Adipose tissue (tissue), 3 donors: Measurements from ENCODE around the gene UBE2D2. TPM values are rescaled to one million over a fixed set of nuclear protein-coding genes. Genes with fewer than 3 reads are reported as not detected.
A peak's percentile ranks its signal among the peaks of the same experiment; 100 is the strongest.

ENCODE experiments used
- H3K27ac ChIP-seq: one replicate; pipeline ENCODE4 v1.5.1; 2013; ENCODE audit warnings: low read depth, low read length
- WGBS, 3 donors: extraction: QIAGEN DNeasy Blood & Tissue Kit; methylation state at CpG; one replicate each; pipeline ENCODE4 v1.1.7; 2013; 5-methylcytosine and 5-hydroxymethylcytosine counted together
- polyA plus RNA-seq, 3 donors: library from polyadenylated mRNA; stranded (reverse); fragments of 200-250 nt; gene quantifications; one replicate each; pipeline ENCODE4 v1.2.3, GENCODE V29; 2013
- donor health status: healthy with polysubstance abuse.
- donor health status: Bipolar disorder and iron deficiency.
- donor health status: healthy.

Gene UBE2D2
- polyA plus RNA-seq, 3 donors, result 49.3 to 71.6 (median 68.6) TPM

DNA sequence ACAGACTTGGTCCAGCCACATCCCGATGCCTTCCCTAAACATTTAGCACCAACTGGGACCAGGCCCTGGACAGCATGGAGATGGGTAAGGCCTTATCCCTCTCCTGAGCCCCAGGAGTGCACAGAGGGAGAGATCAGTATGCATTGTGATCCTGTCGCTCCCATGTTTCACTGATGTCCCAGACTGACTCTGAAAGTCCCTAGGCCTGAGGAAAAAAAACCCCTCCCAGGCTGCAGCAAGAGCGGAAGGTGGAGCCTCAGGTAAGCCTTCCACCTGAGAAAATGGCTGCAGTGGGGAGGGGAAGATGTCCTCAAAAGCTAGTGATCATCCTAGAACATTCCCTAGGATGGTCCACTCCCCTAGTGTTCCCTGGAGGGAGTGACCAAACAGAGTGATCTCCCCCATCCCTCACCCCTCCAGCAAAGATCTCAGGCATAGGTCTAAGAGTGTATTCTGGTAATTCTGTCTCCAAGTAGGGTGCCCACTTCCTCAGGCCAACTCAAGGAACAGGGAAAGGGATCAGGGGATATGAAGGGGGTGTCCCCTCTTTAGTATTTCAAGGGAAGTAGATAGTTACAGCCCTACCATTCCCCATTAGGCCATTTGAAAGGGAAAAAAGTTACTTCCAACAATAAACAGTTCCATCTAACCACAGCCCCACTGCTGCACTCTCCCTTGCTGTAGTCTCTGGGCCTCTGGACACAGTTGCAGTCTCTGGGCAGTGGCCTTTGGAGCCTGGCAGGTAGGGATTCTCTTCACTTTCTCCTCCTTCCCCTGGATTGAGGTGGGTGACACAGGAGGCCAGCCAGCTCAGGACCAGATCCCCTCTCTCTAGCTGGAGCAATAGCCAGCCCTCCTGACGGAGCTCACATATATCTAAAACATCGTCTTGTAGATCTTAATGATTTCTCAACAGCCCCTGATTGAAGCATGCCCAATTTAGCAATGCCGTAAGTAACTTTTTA lies 80.3 kb downstream of the UBE2D2 start:
- WGBS, 3 donors, result 72 to 89% (median 81%) methylated on average over 6 of the region's 6 CpGs
- no peak overlapping the region for H3K27ac ChIP-seq

DNA sequence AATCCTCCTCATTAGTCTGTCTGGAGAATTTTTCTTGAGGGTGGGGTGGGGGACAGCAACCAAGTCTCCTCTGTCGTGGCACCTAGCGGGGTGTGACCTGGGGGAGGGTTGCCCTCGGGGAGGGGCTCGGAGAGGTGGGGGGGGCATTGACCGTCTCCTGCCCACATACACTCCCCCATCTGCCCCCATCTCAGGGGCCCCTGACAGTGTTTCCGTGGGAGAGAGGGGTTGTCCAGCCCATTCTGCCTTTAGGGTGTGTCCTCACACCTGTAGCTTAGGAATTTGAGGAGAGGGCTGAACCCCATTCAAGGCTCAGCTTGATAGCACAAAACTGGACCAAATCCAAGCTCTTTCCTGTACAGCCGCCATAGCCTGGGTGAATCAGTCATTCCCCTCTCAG lies 81.1 kb downstream of the UBE2D2 start:
- WGBS, 3 donors, result 62 to 67% (median 64%) methylated on average over 7 of the region's 7 CpGs
- H3K27ac ChIP-seq, result no peak overlapping the region

DNA sequence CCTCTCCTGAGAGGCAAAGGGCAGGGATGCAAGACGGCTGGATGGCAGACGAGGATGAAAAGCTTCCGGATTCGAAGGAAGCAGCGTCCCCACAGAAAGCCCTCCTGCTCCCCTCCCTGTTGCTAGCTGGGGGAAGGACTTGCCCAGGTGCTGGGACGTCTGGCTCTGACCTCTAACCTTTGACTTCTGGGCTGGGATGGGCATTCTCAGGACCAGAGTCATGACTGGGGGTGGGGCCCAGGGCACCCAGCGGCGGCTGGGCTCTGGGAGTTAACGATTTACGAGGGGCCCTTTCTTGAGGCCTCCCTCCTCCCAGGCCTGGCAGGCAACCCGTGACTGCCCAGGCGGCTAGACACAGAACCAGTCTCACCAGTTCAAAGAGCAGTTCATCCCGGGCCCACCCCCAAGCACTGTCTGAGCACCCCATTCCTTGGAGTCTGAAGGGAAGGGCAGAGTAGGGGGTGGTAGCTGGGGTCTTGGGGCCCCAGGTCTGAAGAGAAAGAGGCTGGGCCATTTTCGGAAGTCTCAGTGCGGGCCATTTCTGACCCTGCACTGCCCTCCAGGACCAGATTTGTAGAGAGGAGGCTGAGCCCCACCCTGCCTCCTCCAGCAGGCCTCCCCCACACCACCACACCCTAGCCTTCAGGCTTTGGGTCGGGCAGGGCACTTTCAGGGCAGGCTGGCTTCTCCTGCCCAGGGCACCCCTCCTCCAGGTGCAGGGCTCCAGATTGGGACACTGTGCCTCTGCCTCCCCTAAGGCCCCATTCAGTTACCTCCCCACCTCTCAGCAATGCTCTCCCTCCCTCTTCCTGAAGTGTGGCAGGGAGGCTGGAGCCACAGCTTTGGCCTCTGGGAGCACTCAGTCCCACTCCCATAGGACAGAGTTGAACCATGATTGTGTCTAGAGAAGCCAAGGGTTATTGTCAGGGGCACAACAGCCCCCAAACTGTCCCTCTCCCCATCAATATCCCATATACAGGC lies 82.0 kb downstream of the UBE2D2 start:
- whole genome bisulfite sequencing, 3 donors, result 38 to 74% (median 65%) methylated on average over 16 of the region's 16 CpGs
- H3K27ac ChIP-seq, result no peak overlapping the region

DNA sequence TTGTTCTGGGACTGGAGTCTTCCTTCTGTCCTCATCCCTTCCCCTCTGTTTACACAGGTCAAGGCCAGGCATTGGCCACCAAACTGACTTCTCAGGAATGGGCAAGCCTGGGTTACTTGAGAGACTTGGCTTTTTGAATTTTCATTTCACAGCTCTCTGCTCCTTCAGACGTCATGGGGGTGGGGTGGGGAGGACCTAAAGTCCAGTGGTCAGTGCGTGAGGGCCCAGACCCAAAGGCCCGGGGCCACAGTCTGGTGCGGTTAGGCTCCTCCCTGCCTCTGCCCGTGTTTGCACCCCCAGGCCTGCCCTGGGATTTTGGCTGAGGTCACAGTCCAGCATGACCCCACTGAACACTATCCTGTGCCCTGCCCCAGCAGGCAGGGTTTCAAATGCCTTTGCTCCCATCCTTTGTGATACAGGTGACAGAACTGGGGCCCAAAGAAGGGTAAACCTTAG lies 82.9 kb downstream of the UBE2D2 start:
- 66 to 88% (median 67%) methylated on average over 5 of the region's 5 CpGs for WGBS, 3 donors
- no peak overlapping the region for H3K27ac ChIP-seq

DNA sequence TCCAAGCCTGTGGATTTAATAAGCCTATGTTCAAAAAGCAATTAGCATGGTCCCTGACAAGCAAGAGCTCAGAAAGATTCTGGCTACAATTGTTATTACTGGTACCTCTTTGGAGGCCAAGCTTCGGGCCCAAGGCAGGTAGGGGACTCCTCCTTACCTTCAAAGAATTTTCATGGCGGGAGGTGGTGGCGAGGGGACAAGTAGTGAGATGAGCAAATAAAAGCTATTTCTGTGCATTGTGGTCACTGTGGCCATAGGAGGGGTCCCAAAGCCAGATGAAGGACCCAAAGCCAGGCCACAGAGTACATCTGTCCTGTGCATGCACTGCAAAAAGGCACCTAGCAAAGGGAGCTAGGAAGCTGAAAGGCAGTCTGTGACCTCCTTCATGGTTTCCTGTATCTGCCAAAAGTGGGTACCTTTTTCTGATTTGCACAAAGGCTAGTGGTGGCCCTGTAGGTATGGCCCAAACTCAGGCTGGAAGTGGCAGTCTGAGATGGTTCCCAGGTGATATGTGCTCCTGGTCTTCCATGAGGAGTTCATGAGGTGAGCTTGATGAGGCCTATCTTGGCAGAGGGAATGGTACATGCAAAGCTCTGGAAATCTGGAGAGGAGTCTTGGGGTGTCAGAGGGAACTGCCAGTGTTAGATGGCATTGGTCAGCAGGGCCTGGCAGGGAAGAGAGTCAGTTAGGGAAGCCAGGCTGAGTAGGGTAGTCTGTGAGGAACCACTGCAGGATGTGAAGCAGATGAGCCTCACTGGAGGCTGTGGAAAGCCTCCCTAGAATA lies 83.7 kb downstream of the UBE2D2 start:
- no peak overlapping the region for H3K27ac ChIP-seq
- 87 to 98% (median 96%) methylated on average over 3 of the region's 3 CpGs for WGBS, 3 donors

DNA sequence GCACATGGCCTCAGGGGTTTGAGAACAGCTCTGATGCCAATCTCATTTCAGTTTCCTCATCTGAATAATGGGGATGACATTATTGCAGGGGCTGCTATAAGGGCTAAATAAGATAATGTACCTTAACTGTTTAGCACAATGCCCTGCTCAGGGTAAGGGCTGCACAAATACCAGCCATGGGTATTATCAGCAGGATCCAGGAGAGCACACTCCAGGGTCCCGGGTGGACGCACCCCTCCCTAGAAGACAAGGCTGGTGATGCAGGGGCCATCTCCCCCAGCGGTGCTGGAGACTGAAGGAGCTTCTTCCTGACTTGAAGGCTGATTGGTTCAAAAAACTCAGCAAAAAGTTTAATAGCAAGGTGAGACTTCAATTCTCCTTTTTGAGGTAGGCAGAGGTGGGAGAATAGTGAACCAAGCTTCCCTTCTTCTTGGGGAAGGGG lies 84.3 kb downstream of the UBE2D2 start:
- H3K27ac ChIP-seq, result no peak overlapping the region
- WGBS, 3 donors, result 87 to 97% (median 90%) methylated on average over 3 of the region's 3 CpGs

DNA sequence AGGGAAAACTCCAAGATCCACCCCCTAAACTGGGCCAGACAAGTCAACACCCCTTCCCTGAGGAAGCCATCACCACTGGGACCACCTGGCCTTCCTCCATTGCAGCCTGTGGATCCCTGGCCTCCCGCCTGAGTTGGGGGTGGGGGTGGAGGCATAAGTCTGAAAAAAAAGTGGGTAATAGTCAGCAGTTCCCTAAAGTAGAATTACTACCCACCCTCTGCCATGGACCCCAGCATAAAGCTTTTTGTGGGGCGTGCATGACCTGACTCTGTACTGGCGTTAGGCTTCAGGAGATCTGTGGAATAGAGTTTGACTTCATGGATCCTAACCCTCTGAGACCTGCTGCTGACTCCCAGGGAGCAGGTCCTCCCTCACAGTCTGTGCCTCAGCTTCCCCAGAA lies 85.0 kb downstream of the UBE2D2 start:
- WGBS, 3 donors, result 89 to 95% (median 90%) methylated on average over 3 of the region's 3 CpGs
- no peak overlapping the region for H3K27ac ChIP-seq

DNA sequence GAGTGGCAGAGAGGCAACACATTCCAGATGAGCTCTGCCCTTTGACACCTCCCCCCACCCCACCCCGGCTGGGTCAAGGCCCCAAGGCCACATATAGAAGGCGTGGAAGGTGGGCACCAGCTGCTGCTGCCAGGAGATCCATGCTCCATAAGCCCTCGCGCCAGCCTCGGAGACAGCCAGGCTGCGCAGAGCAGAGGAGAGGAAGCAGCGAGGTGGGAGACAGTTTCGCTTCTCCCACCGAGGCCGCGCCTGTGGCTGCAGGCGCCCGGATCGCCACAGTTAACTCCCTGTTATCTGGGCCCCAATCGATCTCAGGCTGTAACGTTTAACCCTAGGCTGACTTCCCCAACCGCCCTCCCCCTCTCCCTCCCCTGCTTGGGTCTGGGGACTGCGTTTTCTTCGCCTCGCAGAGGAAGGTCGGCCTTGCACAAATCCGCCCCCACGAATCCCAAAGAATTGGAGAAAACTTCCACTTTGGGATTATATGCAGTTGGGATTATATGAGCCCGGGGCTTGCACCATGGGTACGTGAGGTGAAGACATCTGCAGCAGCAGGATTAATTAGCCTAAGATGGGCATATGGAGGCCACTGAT lies 85.9 kb downstream of the UBE2D2 start:
- no peak overlapping the region for H3K27ac ChIP-seq
- 10 to 29% (median 18%) methylated on average over 23 to 25 of the region's 25 CpGs for WGBS, 3 donors

DNA sequence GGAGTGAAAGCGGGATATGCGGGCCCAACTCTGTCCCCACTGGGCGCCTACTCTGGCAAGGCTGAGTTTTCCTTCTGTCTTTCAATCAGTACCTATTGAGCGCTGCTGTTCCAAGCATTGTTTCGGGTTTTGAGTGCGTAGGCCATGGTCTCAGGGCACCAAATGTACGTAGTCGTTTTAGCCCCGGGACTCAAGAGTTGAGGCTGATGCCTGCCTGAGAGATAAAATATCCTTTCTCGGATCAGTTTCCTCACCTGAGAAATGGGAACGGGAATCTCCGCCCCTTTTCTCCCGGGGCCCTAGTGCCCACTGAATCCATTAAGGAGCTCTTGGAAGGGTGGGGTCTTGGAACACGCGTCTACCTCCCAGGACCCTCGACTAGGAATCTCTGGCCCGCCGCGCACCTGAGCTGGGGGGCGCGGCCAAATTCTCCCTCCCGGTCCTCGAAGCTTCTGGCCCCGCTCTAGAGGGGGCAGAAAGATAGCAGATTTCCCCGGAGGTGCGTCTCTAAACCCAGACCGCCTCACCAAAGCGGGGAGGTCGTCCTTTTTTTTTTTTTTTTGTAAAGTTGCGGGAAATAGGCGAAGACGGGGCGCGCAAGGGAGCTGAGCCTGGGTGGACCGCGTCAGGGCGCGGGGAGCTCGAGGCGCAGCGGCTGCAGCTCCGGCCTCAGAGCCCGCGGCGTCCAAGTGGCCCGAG lies 86.5 kb downstream of the UBE2D2 start:
- 17 to 21% (median 18%) methylated on average over 29 to 46 of the region's 46 CpGs for WGBS, 3 donors
- no peak overlapping the region for H3K27ac ChIP-seq

DNA sequence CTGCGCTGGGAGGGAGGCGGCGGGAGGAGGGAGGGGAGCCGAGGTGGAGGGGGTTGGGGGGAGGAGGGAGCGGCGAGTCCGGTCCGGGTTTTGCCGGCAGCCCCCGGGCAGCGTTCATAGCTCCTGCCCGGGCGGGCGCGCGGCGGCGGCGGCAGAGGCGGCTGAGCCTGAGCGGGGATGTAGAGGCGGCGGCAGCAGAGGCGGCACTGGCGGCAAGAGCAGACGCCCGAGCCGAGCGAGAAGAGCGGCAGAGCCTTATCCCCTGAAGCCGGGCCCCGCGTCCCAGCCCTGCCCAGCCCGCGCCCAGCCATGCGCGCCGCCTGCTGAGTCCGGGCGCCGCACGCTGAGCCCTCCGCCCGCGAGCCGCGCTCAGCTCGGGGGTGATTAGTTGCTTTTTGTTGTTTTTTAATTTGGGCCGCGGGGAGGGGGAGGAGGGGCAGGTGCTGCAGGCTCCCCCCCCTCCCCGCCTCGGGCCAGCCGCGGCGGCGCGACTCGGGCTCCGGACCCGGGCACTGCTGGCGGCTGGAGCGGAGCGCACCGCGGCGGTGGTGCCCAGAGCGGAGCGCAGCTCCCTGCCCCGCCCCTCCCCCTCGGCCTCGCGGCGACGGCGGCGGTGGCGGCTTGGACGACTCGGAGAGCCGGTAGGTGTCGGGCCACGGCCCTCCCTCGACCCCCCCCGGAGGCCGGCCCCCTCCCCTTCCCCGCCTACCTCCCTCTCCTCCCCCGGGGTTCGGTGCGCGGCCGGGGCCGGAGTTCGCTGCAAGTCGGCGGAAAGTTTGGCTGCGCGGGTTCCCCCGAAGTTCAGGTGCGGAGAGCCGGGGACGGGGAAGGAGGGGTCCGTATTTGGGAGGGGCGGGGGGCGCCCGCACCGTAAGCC lies 87.3 kb downstream of the UBE2D2 start, which contains the start of gene CXXC5:
CXXC5 (plus strand) TSS at position 145 of the 877 bp plus-strand sequence. CDS start 32,175 bp downstream, outside the sequence.
- H3K27ac ChIP-seq, result peak within 1 kb of the TSS; percentile 16
- 0 to 1% (median 1%) methylated on average over 60 to 104 of the region's 106 CpGs for WGBS, 3 donors

DNA sequence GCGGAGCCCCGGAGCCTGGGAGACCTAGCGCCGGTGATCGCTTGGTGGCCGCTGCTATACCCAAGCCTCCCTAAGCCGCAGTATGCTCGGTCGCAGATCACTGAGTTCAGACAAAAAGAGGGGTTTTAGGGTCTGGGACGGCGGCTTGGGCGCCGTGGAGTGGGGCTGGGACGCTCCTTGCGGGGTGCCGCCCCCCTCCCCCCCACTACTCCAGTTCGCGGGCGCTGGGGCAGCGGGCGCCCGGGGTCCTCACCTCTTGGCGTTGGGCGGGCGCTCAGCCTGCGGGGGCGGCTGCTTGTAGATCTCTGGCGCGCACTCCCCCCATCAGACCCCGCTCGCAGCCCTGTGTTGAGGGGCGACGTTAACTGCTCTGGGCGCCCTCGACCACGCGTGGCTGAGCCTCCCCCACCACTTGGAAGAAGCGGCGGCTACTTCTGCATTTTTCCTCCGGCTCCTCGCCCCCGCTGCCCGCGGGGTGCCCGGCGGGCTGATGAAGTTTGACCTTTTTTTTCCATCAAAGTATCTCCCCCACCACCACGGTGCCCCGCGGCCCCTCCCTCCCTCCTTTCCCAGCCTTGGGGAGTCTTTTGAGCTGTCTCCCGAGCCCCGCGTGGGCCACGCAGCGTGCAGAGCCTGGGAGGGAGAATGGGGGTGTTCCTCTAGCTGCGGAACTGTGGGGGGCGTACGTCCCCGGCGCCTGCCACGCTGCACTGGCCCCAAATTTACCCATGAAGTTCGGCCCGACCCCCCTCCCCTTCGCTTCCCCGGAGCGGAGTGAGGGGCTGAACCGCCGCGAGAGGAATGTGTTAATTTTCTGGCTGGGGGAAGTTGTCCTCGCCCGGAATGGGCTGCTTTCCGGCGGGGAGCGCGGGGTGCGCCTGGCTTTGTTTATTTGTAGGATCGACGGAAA lies 88.2 kb downstream of the UBE2D2 start:
- 0 to 1% (median 0%) methylated on average over 70 to 77 of the region's 77 CpGs for WGBS, 3 donors
- H3K27ac ChIP-seq, result no peak overlapping the region

DNA sequence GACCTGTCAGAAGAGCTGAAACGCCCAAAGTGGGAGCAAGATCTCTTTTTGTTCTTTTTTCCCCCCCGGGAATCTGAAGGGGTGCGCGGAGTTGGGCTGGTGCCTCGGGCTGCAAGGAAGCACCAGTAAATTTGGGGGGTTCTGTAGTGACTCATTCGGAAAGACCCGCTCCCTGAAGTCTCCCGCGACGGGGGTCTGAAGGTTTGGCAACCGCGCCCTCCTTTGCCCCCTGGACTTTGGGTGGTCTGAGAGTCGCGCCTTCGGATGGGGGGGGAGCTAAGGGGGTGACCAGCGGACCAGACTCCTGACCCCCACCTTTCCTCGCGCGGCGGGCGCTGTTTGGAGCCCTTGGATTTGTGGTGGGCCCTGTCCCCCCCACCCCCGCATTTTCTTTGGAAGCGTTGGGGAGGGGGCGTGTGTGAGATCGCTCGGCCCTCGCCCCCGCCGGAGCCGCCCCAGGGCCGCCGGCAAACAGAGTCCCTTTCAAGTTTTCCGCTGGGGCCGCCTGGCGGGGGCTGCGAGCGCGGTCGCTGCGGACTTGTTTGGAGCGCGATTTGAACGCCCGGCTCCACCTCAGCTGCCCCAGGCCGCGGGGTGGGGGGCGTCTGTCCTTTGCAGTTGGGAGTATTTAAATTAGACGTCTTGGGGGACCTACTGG lies 89.0 kb downstream of the UBE2D2 start:
- WGBS, 3 donors, result 0 to 1% (median 1%) methylated on average over 43 to 48 of the region's 48 CpGs
- H3K27ac ChIP-seq, result no peak overlapping the region

DNA sequence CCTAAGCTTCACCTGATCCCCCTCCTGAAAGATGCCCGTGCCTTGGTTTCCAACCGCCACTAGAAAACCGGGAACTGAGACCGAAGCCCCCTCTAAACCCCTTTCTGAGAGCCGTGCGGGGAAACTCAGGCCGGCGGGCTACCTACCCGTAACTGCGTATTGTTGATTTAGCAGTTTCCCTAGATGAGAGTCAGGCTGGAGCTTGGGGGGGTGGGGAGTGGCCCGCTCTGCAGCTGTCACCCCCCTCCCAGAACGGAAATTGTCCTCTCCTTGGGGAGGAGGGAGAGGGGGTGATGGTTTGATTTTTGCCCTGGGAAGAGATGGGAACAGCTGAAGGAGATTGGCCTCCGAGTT lies 89.5 kb downstream of the UBE2D2 start:
- whole genome bisulfite sequencing, 3 donors, result 10 to 28% (median 14%) methylated on average over 13 of the region's 13 CpGs

DNA sequence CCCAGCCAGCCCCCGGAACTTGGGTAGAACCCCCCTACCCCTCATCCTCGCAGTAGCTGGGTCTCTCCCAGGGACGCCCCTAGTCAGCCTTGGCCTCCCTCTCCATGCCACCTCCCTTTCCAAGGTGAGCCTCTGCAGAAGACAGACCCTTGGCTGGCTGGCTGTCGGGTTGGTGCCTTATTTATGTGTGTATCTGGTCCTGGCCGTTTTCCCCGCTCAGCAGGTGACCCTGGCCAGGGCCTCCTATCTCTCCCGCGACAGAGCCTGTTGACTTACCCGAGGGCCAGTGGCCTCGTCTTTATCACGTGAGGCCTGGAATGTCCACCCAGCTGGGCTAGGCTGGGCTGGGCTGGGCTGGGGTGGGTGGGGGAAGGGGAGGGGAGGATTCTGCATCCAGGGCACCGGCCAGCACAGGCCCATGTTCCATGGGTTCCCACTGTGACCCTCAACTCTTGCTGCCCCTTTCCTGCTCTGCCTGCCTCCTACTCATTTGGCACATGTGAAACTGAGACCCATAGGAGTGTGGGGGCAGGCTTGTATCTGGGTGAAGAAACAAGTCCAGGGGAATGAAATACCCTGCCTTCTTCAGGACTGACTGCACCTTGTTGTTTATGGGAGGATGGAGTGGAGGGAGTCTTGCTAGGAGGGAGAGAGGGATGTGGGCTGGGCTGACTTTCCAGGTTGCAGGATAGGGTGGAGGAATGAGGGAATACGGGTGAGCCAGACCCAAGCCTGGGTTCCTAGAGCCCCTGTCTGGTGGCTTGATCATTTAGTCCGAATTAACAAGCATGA lies 90.1 kb downstream of the UBE2D2 start:
- no peak overlapping the region for H3K27ac ChIP-seq
- WGBS, 3 donors, result 14 to 36% (median 36%) methylated on average over 14 of the region's 14 CpGs

More for the DNA sequence above, 89.5 kb downstream of the UBE2D2 start:
- no peak overlapping the region for H3K27ac ChIP-seq
